ENCODE data around the gene LDLRAD4.

The LDLRAD4 gene

DNA sequence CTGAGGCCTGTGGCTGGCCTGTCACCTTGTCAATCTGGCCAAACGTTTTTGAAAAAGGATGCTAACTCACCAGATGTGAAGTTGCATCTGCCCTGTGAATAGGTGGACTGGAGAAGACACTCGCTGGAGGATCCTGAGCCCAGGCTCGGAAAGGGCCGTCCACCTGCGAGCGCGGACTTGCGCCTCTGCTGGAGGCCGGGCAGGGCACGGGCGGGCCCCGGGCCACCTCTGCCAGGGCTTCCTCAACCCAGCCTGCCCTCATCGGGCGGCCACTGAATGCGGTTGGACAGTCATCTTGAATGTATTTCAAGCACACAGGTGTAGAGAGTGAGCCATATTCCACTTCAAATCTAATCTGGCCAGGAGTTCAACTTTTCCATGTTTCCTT lies 423.9 kb downstream of the LDLRAD4 start:
- peaks cover 10% of the 10 kb centered on the region for H3K9me3 ChIP-seq
- H3K4me2 ChIP-seq: no peak overlapping the region
- peaks cover 11% of the 10 kb centered on the region for H3K4me1 ChIP-seq
- H4K20me1 ChIP-seq: peaks cover 98% of the 10 kb centered on the region
- no peak overlapping the region for H3K9ac ChIP-seq
- H3K27me3 ChIP-seq: no peaks in the 10 kb centered on the region
- no peak overlapping the region for H3K27ac ChIP-seq
- TF ChIP-seq Cebpa-rat (IDR thresholded peaks at IDR 0.05): no peak
- H3K36me3 ChIP-seq: peaks cover 92% of the 10 kb centered on the region
- no peak overlapping the region for H3K4me3 ChIP-seq

DNA sequence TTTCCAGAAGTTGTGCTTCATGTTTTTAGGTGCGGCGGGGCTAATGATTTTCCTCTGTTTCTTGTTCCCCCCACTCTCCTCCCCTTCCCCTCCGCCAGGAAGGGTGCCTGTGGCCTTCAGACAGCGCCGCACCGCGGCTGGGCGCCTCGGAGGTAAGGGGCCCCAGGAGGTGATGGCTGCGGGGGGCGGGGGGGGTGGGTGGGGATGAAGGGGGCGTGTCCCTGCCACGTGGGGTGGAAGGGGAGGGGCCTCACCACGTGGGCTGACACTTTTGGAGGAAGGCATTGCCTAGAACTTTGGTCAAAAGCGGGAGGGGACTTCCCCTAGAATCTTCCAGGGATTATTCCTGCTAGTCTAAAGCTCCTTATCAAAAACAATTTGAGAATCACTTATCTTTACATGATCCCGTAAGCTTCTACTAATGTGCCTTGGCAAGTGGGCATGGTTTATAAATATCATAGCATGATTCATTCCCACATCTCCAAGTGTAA lies 424.7 kb downstream of the LDLRAD4 start:
- peaks cover 98% of the 10 kb centered on the region for H4K20me1 ChIP-seq
- H3K27me3 ChIP-seq: no peaks in the 10 kb centered on the region
- no peak overlapping the region for H3K9ac ChIP-seq
- H3K9me3 ChIP-seq: peaks cover 10% of the 10 kb centered on the region
- H3K4me2 ChIP-seq: no peak overlapping the region
- H3K27ac ChIP-seq: no peak overlapping the region
- H3K36me3 ChIP-seq: peaks cover 92% of the 10 kb centered on the region
- peaks cover 20% of the 10 kb centered on the region for H3K4me1 ChIP-seq
- no peak for TF ChIP-seq Cebpa-rat (IDR thresholded peaks at IDR 0.05)
- H3K4me3 ChIP-seq: no peak overlapping the region

GRCh38 chr18:13645093-13645492 lies 426.5 kb downstream of the LDLRAD4 start:
- Histone ChIP-seq H3K36me3 (peaks cover 75% of the 10 kb centered on the region), H3K9me3 (no peaks in the 10 kb centered on the region; the same call in 1 of the 2 replicates), H3K4me2 (no peak overlapping the region), H3K27ac (no peak overlapping the region), H3K27me3 (no peaks in the 10 kb centered on the region), H3K4me1 (peaks cover 37% of the 10 kb centered on the region), H4K20me1 (peaks cover 98% of the 10 kb centered on the region), H3K9ac (no peak overlapping the region), H3K4me3 (no peak overlapping the region)
- TF ChIP-seq Cebpa-rat (IDR thresholded peaks at IDR 0.05): no peak

DNA sequence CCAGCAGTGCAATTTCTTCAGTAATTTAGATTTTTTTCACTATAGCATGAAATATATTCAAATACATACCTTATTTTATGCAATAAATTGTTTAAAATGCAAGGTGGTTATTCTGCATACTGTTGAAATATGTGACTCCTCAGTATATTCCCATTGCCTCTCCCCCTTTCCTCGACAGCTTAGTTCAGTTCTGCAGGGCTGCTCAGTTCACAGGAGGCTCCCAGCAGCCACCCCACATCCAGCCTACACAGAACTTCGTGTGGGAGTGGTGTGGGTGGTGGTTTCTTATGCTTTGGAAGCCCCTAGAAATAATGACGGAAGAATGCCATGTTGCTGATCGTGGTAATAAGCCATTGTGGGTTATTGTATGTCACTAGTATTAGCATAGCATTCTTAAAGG lies 428.1 kb downstream of the LDLRAD4 start:
- peaks cover 59% of the 10 kb centered on the region for H3K36me3 ChIP-seq
- TF ChIP-seq Cebpa-rat (IDR thresholded peaks at IDR 0.05): no peak
- H3K4me2 ChIP-seq: no peak overlapping the region
- H4K20me1 ChIP-seq: peaks cover 83% of the 10 kb centered on the region
- no peaks in the 10 kb centered on the region for H3K27me3 ChIP-seq
- H3K27ac ChIP-seq: no peak overlapping the region
- peaks cover 39% of the 10 kb centered on the region for H3K4me1 ChIP-seq
- no peaks in the 10 kb centered on the region; the same call in 1 of the 2 replicates for H3K9me3 ChIP-seq
- H3K4me3 ChIP-seq: no peak overlapping the region
- no peak overlapping the region for H3K9ac ChIP-seq

DNA sequence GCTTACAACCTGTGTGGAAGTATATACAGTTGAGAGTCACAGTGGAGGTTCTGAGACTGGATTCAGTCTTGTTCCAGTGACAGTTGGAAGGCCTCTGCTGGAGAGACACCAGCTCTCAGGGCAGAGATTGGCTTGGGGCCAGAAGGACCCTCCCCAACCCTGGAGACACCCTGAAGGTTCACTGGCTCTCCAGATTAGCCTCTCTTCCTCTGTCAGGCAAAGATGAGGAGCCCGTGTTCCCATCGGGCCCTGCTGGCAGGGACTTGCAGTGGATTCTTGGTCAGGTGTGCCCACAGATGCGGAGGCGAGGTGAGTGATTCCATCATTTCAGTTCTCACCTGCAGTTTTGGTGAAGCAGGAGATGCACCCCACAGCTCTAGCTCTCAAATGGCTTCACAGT lies 429.2 kb downstream of the LDLRAD4 start:
- no peaks in the 10 kb centered on the region for H3K27me3 ChIP-seq
- no peak overlapping the region for H3K9ac ChIP-seq
- no peak overlapping the region for H3K4me3 ChIP-seq
- H3K4me1 ChIP-seq: peaks cover 44% of the 10 kb centered on the region
- no peaks in the 10 kb centered on the region for H3K9me3 ChIP-seq
- peak overlapping the region; percentile 32; the same call in 1 of the 2 replicates for H3K27ac ChIP-seq
- peaks cover 72% of the 10 kb centered on the region for H4K20me1 ChIP-seq
- peaks cover 48% of the 10 kb centered on the region for H3K36me3 ChIP-seq
- H3K4me2 ChIP-seq: peak overlapping the region; percentile 73
- no peak for TF ChIP-seq Cebpa-rat (IDR thresholded peaks at IDR 0.05)

GRCh38 chr18:13649397-13650390 lies 431.1 kb downstream of the LDLRAD4 start:
- no peak for TF ChIP-seq Cebpa-rat (IDR thresholded peaks at IDR 0.05)
- H3K36me3 ChIP-seq: peaks cover 36% of the 10 kb centered on the region
- H3K27ac ChIP-seq: peak overlapping the region; percentile 20; the same call in 1 of the 2 replicates
- H3K4me1 ChIP-seq: peaks cover 56% of the 10 kb centered on the region
- H4K20me1 ChIP-seq: peaks cover 66% of the 10 kb centered on the region
- peak overlapping the region; percentile 73 for H3K4me2 ChIP-seq
- H3K9me3 ChIP-seq: no peaks in the 10 kb centered on the region
- H3K9ac ChIP-seq: no peak overlapping the region
- no peaks in the 10 kb centered on the region for H3K27me3 ChIP-seq
- no peak overlapping the region for H3K4me3 ChIP-seq

DNA sequence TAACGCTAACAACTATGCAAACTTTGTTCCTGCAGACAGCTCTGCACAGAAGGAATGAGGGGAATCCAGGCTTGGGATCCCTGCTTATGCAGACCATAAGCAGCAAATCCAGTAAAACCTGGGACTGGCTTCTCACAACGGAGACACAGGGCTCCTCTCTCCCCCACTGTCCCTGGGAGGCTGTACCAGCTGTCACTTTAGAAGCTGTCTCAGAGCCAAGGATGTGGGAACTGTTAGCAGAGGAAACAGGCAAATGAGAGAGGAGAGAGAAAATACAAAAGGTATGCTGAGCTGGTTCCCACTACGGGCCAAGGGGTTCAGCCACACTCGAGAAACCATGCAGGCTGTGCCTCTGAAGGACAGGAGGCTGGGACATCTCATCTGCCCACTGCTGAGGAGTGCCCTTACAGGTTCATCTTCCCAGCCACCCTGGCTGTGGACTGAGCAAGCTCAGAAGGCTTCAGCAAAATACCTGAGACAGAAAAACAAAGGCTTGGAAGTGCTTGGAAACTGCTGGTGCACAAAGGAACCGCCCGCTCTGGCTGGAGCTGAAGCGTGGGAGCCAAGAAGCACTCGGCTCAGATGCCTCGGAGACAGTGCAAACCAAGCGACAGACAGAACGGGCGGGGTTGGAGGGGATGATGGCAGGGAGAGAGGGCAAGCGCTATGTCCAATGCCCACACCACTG lies 435.3 kb downstream of the LDLRAD4 start:
- no peak for TF ChIP-seq Cebpa-rat (IDR thresholded peaks at IDR 0.05)
- no peak overlapping the region for H3K4me2 ChIP-seq
- no peaks in the 10 kb centered on the region; the same call in 1 of the 2 replicates for H3K36me3 ChIP-seq
- no peak overlapping the region for H3K4me3 ChIP-seq
- peaks cover 24% of the 10 kb centered on the region; the same call in 1 of the 2 replicates for H4K20me1 ChIP-seq
- H3K4me1 ChIP-seq: peaks cover 31% of the 10 kb centered on the region
- no peaks in the 10 kb centered on the region for H3K9me3 ChIP-seq
- no peak overlapping the region for H3K9ac ChIP-seq
- no peaks in the 10 kb centered on the region for H3K27me3 ChIP-seq
- H3K27ac ChIP-seq: no peak overlapping the region

- TF ChIP-seq Cebpa-rat (IDR thresholded peaks at IDR 0.05): no peak
- no peak overlapping the region for H3K4me3 ChIP-seq
- 0 out of 2 replicates have a peak, but pooled peaks cover 11% of the 10 kb centered on the region for H4K20me1 ChIP-seq
- peaks cover 10% of the 10 kb centered on the region for H3K4me1 ChIP-seq
- H3K9ac ChIP-seq: no peak overlapping the region
- H3K27me3 ChIP-seq: no peaks in the 10 kb centered on the region
- H3K4me2 ChIP-seq: no peak overlapping the region
- 0 out of 2 replicates have a peak, but pooled peaks cover 5% of the 10 kb centered on the region for H3K36me3 ChIP-seq
- H3K9me3 ChIP-seq: no peaks in the 10 kb centered on the region
- no peak overlapping the region for H3K27ac ChIP-seq
Observed at GRCh38 chr18:13657974-13658373, 439.4 kb downstream of the LDLRAD4 start.

- H3K27ac ChIP-seq: no peak overlapping the region
Observed at GRCh38 chr18:13658436-13659204, 440.1 kb downstream of the LDLRAD4 start.

More at GRCh38 chr18:13658436-13659204, 440.1 kb downstream of the LDLRAD4 start:
- H3K9me3 ChIP-seq: no peaks in the 10 kb centered on the region
- peaks cover 5% of the 10 kb centered on the region for H3K4me1 ChIP-seq
- no peak overlapping the region for H3K4me2 ChIP-seq
- H3K36me3 ChIP-seq: peaks cover 10% of the 10 kb centered on the region; the same call in 1 of the 2 replicates
- H3K9ac ChIP-seq: no peak overlapping the region
- H3K27me3 ChIP-seq: no peaks in the 10 kb centered on the region
- no peak for TF ChIP-seq Cebpa-rat (IDR thresholded peaks at IDR 0.05)
- H4K20me1 ChIP-seq: 0 out of 2 replicates have a peak, but pooled peaks cover 5% of the 10 kb centered on the region
- no peak overlapping the region for H3K4me3 ChIP-seq

All from BLaER1 (cell line).